Right atrium auricular region (tissue), 2 donors: ENCODE measurements around the gene ACTR1A. TPM values are rescaled to one million over a fixed set of nuclear protein-coding genes. Genes with fewer than 3 reads are reported as not detected.
"Not testable (repeated sequence)": the region's sequence is repeated elsewhere in the genome, so short reads cannot be mapped to it uniquely, and the experiment has no call there.

Source experiments
- DNase-seq: peaks from one replicate; pipeline ENCODE4 v3.0.0-alpha.2; 2019; ENCODE audit warnings: low spot score
- H3K27ac ChIP-seq, 2 donors: fragments of 200-600 bp; sonication (generic); 1 replicate in 1 of 2; 2 replicates in 1 of 2; pipeline ENCODE4 v1.5.1; 2016 to 2019
- H3K27me3 ChIP-seq, 2 donors: fragments of 200-600 bp; sonication (generic); one replicate each; pipeline versions ENCODE4 v1.5.1 to v1.6.0; 2017 to 2019
- H3K36me3 ChIP-seq: fragments of 200-600 bp; sonication (generic); one replicate; pipeline ENCODE4 v1.5.1; 2016
- H3K4me1 ChIP-seq, 2 donors: fragments of 200-600 bp; sonication (generic); one replicate each; pipeline versions ENCODE4 v1.5.1 to v1.6.0; 2017 to 2019
- H3K4me3 ChIP-seq, 2 donors: fragments of 200-600 bp; sonication (generic); 1 replicate in 1 of 2; 2 replicates in 1 of 2; pipeline ENCODE4 v1.5.1; 2017 to 2019; ENCODE audit warnings: mild to moderate bottlenecking in 1 of 2, moderate library complexity in 1 of 2
- H3K9me3 ChIP-seq, 2 donors: fragments of 200-600 bp; sonication (generic); one replicate each; pipeline ENCODE4 v1.5.1; 2019
- CTCF ChIP-seq, 2 donors: fragments of 200-600 bp; sonication (generic); IDR thresholded peaks; one replicate each; pipeline ENCODE4 v1.5.1; 2019; ENCODE audit warnings: antibody characterized with exemption in 2 of 2
- total RNA-seq, 2 donors: library from RNA; depleted of rRNA; stranded (reverse); fragments of >200 nt; gene quantifications; one replicate each; pipeline ENCODE4 v1.1.0, GENCODE V29; 2016

Gene ACTR1A
- total RNA-seq, 2 donors from 2014 or later, result 107 to 124 TPM

GRCh38 chr10:102537367-102537766 is 34.9 kb upstream of the ACTR1A start:
- Histone ChIP-seq H3K4me1 (no peaks in the 10 kb centered on the region), H3K4me3 (no peak overlapping the region), H3K27ac (no peak overlapping the region), H3K9me3 (no peaks in the 10 kb centered on the region), H3K27me3 (no peaks in the 10 kb centered on the region), H3K36me3 (no peaks in the 10 kb centered on the region)
- TF ChIP-seq CTCF (IDR thresholded peaks at IDR 0.05), result no peak
- DNase-seq, result no peak

- DNase-seq, result no peak
- no peaks in the 10 kb centered on the region for H3K9me3 ChIP-seq
- H3K27me3 ChIP-seq, result no peaks in the 10 kb centered on the region
- no peak overlapping the region for H3K4me3 ChIP-seq
- H3K27ac ChIP-seq, result no peak overlapping the region
- H3K36me3 ChIP-seq, result no peaks in the 10 kb centered on the region
- no peak for TF ChIP-seq CTCF (IDR thresholded peaks at IDR 0.05)
- no peaks in the 10 kb centered on the region for H3K4me1 ChIP-seq
Measured at GRCh38 chr10:102535481-102536147, 33.1 kb upstream of the ACTR1A start.

GRCh38 chr10:102534966-102535365 is 32.5 kb upstream of the ACTR1A start:
- H3K9me3 ChIP-seq, H3K27ac ChIP-seq, H3K4me3 ChIP-seq, H3K27me3 ChIP-seq, H3K36me3 ChIP-seq, DNase-seq, H3K4me1 ChIP-seq: not testable (repeated sequence)

GRCh38 chr10:102534333-102534732 is 31.8 kb upstream of the ACTR1A start:
- no peak overlapping the region for H3K27ac ChIP-seq
- no peak for DNase-seq
- no peaks in the 10 kb centered on the region for H3K36me3 ChIP-seq
- H3K4me3 ChIP-seq, result no peak overlapping the region
- no peaks in the 10 kb centered on the region for H3K27me3 ChIP-seq
- H3K4me1 ChIP-seq, result no peaks in the 10 kb centered on the region
- TF ChIP-seq CTCF (IDR thresholded peaks at IDR 0.05), result no peak
- no peaks in the 10 kb centered on the region for H3K9me3 ChIP-seq

GRCh38 chr10:102527546-102527945 is 25.0 kb upstream of the ACTR1A start:
- H3K27me3 ChIP-seq, result no peaks in the 10 kb centered on the region
- TF ChIP-seq CTCF (IDR thresholded peaks at IDR 0.05), result no peak
- H3K4me3 ChIP-seq, result no peak overlapping the region
- no peaks in the 10 kb centered on the region for H3K9me3 ChIP-seq
- H3K4me1 ChIP-seq, result peaks cover 0 to 11% of the 10 kb centered on the region in 2 donors
- DNase-seq, result no peak
- H3K27ac ChIP-seq, result no peak overlapping the region
- no peaks in the 10 kb centered on the region for H3K36me3 ChIP-seq

GRCh38 chr10:102524746-102525145 is 22.2 kb upstream of the ACTR1A start:
- Histone ChIP-seq H3K36me3 (no peaks in the 10 kb centered on the region), H3K27ac (no peak overlapping the region), H3K9me3 (no peaks in the 10 kb centered on the region), H3K27me3 (no peaks in the 10 kb centered on the region), H3K4me3 (no peak overlapping the region), H3K4me1 (peaks cover 0 to 11% of the 10 kb centered on the region in 2 donors)
- TF ChIP-seq CTCF (IDR thresholded peaks at IDR 0.05), result no peak
- no peak for DNase-seq
